AG20443 (cell line): ENCODE results near the gene OPCML.

Source experiments
- DNase-seq: peaks from one replicate; pipeline ENCODE4 v3.0.0; 2012; ENCODE audit warnings: low spot score, mixed read lengths

OPCML gene

GRCh38 chr11:132937016-132937415 is 595.3 kb downstream of the OPCML start:
- no peak for DNase-seq

- no peak for DNase-seq
Measured at GRCh38 chr11:132935383-132935782, 596.9 kb downstream of the OPCML start.

DNA sequence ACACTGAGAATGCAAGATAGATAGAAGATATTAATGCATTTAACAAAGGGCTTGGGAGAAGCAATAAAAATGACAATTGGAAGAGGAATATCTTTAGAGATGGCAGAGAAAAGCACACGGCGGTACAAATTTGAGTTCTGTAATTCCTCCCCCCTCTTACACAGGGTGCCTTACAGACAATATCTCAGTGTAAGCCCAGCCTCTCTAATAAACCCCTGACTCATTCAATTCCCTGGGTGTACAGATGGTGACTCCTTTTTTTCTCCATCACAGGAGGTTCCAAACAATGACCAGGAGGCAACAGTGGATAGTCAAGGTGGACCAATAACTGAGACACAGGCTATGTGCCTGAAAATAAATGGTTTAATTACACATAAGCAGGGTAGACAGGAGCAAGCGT is 598.6 kb downstream of the OPCML start:
- no peak for DNase-seq

GRCh38 chr11:132925825-132926469 is 606.4 kb downstream of the OPCML start:
- no peak for DNase-seq

- DNase-seq: no peak
Measured at GRCh38 chr11:132921597-132921996, 610.7 kb downstream of the OPCML start.

GRCh38 chr11:132920451-132921096 is 611.7 kb downstream of the OPCML start:
- no peak for DNase-seq

DNA sequence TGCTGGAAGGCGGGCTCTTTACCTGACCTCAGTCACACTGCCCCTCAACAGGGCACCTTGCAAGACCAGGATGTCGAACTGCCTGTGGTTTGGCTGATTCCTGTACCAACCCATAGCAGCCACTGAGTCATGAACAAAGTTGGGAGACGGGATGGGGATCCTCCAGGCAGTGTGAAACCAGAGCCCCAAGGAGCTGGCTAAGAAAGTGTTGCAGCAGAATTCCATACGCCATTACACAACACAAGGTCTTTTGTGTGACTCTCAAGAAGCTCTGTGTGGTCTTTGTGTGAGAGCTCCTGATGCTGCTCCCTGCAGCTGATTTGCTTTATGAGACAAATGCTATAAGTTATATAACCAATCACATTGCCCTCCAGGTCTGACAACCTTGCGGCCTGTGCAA is 617.7 kb downstream of the OPCML start:
- DNase-seq: no peak

GRCh38 chr11:132913886-132914285 is 618.4 kb downstream of the OPCML start:
- DNase-seq: no peak

- no peak for DNase-seq
Measured at GRCh38 chr11:132913295-132913694, 619.0 kb downstream of the OPCML start.

DNA sequence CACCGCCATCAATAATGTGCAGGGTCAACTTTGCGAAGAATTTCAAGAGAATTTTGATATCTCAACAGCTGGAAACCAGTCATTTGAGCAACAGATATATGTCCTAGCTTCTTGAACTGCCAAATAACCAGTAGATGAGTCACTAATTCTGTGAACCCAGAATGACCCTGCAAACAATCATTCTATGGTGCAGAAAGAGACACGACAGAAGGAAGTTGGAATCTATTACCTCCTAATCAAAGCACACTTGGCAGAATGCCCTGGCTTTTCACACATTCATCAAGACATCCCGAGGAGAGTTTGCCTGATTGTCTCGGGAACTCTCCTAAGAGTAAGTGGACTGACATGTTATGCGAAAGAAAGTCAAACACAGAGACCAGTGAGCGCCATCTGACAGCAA is 621.1 kb downstream of the OPCML start:
- peak; percentile 60 for DNase-seq

DNA sequence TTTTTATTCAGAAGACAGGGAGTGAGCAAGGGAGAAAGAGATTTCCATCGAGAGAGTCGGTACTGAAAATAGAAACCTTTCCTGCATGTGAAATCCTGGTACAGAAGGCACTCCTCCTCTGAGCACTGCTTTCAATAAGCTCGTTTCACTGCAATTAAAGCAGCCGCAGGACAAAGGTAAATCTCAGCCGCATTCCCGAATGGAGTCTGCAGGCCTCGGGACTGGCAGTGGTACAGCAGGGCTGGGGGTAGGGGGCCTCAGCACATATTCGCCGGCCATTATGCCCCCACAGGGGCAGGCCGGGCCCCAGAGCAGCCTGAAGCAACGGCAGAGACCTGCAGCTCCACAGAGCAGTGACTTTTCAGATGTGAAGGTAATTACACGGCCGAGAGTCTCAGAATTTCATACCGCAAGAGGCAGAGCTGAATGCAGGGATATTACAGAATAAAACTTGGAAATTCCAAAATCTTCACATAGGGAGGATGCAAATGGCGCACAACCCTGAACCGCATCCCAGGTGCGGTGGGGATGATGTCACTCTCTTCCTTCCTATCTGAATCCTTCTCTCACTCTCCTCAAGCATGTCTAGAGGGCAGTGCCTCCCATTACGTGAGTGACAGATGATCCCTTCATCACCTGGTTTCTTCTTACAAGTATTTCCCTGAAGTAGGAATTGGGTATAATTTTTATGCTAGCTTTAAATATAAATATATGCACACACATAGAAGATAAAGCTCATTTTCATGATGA is 622.1 kb downstream of the OPCML start:
- DNase-seq: no peak

GRCh38 chr11:132909021-132909606 is 623.2 kb downstream of the OPCML start:
- no peak for DNase-seq

GRCh38 chr11:132908414-132908810 is 623.9 kb downstream of the OPCML start:
- DNase-seq: no peak

DNA sequence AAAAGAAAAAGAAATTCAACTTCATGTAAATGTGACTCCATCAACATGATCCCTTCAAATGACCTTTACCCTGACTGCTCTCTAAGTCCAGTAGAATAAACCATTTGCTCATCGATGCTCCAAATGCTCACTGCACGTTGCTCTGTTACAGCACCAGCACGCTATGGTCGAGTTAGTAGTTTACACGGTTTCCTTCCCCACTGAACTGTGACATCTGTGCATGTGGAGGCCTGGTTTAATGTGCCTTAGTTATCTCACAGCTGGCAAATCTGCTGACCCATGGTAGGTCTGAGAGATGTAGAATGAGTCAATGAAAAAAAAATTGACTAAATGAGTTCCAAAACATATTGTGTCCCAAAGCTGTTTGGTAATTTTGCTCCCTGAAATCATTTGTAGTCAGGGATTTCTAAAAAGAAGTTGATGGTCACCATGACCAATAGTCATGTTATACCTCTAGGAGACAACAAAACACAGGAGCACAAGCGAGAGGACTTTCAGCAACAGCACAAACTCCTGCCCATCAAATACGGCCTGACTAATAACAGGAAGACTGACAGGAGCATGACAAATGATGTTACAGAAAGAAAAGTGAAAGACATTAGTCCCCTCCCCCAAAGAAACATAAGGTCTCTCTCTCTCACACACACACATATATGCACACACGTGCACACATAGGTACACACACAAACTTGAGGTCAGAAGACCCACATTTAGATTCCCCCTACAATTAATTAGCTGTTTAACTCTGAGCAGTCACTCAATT is 624.5 kb downstream of the OPCML start:
- no peak for DNase-seq

DNA sequence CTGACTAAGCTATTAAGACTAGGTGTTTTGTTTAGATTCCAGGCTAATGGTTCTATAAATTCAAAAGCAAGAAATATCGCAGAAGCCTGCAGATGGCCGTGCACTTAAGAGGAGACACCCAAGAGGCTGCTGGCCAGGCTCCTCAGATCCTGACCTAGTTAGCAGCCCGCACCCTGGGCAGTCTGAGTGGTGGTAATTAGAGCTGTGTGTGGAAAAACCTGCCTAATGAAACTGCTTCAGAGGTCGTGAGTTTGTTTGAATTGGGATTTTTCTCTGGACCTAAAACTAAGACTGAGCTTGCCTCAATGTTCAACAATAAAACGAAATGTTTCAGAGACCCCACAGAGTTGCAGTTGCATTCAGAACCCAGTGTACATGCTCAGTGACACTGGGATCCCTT is 627.7 kb downstream of the OPCML start:
- peak; percentile 15 for DNase-seq

- DNase-seq: no peak
Measured at GRCh38 chr11:132904091-132904490, 628.2 kb downstream of the OPCML start.

DNA sequence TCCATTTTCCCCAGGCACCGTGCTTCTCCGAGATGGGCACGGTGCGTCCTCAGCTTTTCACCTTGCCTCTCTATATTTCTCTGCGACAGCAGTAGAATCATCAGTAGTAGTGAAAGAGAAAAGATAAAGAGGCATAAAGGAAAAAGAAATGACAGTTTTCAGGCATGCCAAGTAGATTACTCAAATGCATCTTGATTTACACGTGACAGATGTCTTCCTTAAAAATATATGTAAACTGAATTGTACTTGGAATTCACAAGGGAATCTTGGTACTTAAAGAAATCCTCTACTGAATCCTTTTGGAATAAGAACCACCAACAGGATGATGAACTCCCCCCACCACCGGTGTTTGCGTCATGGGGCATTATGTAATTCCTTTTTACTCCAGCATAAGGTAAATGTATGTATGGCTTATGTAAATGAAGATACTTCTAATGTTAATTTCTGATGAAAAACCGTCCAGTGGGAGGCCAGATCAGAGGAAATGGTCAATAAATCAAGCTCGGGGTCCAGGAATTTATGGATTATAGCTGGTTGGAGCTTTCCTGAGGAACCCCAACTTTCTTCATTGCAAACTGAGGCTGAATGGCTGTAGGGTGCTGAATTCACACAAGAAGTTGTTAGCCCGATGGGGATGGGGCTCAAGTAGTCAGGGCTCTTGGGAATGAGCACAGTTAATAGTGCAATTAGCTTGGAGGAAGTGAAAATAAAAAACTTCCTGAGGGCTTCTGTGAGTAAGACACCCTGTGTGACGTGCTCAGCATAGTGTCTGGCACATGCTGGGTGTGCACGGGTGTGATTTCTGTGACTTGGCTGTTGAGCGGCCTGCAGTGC is 630.4 kb downstream of the OPCML start:
- DNase-seq: peak; percentile 45

GRCh38 chr11:132898676-132899075 is 633.6 kb downstream of the OPCML start:
- no peak for DNase-seq

DNA sequence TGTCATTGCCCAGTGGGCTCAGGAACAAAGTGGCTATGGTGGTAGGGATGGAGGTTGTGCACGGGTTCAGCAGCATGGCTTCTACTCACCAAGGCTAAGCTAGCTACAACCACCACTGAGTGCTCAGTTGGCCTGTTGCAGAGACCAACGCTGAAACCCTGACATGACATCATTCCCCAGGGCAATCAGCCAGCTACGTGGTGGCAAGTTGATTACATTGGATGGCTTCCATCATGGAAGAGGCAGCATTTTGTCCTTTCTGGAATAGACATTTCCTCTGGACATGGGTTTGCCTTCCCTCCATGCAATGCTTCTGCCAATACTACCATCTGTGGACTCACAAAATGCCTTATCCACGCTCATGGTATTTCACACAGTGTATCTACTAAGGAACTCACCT is 634.3 kb downstream of the OPCML start:
- DNase-seq: peak; percentile 18

DNA sequence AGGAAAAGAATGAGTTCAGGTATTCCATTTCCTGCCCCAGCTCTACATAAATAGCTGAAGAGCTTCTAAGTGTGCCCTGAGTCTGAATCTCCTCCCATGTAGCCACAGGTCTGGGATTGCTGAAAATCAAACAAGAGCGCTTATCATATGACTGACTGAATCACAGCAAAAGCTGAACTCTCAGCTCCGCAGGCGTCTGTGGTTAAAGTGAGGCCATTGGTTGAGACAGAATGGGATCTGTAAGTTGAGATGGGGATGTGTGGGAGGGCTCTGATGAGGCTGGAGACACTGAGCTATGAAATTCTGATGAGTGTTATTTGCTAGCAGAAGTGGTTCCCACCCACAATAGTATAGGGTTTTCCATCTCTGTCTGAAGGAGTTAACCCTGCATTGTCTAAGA is 637.0 kb downstream of the OPCML start:
- no peak for DNase-seq

DNA sequence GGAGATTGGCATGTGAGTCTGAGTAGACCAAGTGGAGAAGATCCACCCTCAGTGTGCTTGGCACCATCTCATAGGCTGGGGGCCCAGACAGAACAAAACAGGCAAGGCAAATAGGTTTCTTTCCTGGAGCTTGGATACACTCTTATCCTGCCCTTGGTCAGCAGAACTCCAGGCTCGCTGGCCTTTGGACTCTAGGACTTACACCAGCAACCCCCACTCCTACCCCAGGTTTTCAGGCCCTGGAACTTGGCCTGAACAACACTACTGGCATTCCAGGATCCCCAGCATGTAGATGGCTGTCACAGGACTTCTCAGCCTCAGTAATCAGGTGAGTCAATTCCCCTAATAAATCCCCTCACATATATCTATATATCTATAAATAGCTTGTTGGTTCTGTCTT is 637.7 kb downstream of the OPCML start:
- DNase-seq: no peak
